HFF-Myc (cell line): ENCODE measurements around the gene PPA1.

Source experiments
- DNase-seq: peaks from one replicate; pipeline ENCODE4 v3.0.0-alpha.2; 2011; ENCODE audit warnings: low read depth; ENCODE audit errors: extremely low read depth
- H3K4me3 ChIP-seq: replicated peaks from 2 replicates; pipeline ENCODE4 v1.5.1; 2011; ENCODE audit warnings: low read depth, mild to moderate bottlenecking, control low read depth, low read length
- CTCF ChIP-seq: IDR thresholded peaks from 2 replicates; pipeline ENCODE4 v1.5.1; 2012; ENCODE audit warnings: mild to moderate bottlenecking, low read depth, low read length, control low read depth; ENCODE audit errors: missing control alignments

Gene PPA1

DNA sequence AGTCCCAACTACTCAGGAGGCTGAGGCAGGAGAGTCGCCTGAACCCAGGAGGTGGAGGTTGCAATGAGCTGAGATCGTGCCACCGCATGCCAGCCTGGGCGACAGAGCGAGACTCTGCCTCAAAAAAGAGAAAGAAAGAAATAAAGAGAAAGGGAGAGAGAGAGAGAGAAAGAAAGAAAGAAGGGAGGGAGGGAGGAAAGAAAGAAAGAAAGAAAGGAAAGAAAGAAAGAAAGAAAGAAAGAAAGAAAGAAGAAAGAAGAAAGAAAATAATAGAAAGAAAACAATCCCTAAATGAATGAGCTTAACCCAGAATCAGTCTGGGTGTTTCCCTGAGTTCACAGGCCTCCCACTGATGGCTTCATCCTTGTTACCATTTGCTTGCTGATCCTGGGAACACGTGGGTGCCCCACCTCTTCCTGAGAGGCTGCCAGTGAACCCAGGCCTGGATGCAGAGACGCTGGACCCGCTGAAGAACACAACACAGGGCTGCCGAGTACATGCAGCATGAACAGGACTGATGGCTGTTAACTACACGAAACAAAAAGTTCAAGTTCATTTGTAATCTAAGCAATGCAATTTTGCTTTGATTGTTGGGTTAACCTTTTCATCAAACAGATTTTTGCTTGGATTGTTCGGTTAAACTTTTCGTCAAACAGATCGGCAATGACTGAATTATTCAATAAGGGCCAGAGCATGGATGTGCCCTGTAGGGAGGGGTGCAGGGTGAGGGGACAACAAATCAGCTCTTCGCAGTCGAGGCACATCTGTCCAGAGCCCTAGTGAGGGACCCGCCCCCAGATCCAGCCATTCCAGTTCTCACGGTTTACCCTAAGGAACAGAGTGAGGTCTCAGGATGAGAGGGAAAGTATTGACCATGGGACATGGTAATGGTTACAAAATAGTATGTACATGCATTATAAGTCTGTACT is 39.0 kb upstream of the PPA1 start:
- no peak for DNase-seq
- no peak overlapping the region for H3K4me3 ChIP-seq
- no peak for TF ChIP-seq CTCF

DNA sequence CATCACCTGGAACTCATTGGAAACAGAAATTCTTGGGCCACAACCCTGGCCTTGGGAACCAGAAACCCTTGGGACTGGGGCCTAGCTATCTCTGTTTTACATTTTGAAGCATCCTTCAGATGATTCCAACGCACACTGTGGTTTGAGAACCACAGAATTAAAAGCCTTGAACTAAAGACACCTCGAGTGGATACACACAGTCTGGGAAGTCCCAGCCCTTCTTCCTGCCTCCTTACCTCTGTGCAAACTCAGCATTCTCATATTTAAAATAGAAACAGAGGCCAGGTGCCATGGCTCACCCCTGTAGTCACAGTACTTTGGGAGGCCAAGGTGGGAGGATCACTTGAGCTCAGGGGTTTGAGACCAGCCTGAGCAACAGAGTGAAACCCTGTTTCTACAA is 37.7 kb upstream of the PPA1 start:
- no peak for TF ChIP-seq CTCF

DNA sequence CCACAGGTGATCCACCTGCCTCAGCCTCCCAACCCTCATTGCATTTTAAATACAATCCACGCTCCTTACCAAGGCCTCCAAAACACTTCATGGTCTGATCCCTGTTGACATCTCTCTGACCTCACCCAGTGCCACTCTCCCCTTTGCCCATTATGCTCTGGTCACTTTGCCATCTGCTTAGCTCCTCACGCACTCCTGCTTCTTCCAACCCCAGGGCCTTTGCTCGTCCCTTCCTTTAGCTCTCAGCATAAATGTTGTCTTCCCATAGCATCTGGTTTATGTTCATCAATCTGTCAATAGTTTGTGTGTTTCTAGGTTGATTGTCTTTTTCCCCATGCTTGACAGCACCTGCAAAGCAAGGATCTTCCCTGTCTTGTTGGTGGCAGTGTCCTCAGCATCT is 36.5 kb upstream of the PPA1 start:
- no peak for DNase-seq
- no peak for TF ChIP-seq CTCF
- no peak overlapping the region for H3K4me3 ChIP-seq

More for the DNA sequence above, 37.7 kb upstream of the PPA1 start:
- DNase-seq, result no peak
- H3K4me3 ChIP-seq, result no peak overlapping the region

DNA sequence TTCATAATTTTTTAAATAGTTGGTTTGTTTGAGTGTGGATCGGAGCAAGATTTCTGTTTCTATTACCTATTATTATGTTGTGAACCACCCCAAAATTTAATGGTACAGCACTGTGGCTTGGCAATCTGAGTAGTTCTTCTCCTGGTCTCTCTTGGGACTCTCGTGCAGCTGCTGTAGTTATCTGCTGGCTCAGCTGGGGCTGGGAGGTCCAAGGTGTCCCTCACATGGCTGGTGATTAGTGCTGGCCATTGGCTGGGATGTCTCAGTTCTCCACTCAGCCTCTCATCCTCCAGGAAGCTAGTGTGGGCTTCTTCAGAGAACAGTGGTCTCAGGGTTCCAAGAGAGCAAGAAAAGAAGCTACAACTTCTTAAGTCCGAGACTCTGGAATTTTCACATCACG is 35.1 kb upstream of the PPA1 start:
- no peak for TF ChIP-seq CTCF
- DNase-seq, result no peak

DNA sequence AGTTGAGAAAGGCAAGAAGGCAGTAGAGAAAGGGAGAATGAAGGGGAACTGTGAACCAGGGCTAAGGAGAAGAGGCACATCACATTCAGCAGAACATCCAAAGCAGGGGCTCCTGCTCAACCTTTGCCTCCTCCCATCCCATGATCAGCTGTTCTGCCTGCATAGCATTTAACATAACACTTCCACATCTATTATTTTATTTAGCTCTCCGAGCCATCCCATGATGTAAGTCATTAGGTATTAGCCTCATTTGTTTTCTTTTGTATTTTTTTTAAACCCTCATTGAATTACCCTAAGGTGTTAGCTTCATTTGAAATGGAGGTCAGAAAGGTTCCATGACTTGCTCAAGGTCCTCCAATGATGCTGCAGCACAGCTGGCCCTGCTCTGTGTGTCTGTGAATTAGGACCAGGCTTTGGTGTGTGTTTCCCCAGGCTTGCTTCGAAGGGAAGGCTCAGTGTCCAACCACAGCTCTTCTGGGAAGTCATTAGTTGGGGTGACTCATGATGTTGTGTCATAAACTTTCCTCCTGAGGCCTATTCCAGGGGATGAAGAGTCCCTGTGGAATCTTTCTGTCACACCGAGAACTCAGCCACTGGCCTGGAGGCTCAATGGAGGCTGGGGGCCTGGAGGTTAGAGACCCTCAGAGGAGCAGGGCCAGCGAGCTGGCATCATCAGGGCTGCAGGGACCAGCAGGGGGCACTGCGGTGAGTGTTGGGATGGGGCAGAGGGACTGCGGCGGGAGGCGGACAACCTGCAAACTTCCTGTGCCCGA is 34.1 kb upstream of the PPA1 start:
- TF ChIP-seq CTCF, result peak; percentile 37

More for the DNA sequence above, 35.1 kb upstream of the PPA1 start:
- no peak overlapping the region for H3K4me3 ChIP-seq

GRCh38 chr10:70266701-70267100 is 33.5 kb upstream of the PPA1 start:
- DNase-seq, result no peak
- H3K4me3 ChIP-seq, result no peak overlapping the region
- no peak for TF ChIP-seq CTCF

More for the DNA sequence above, 34.1 kb upstream of the PPA1 start:
- H3K4me3 ChIP-seq, result no peak overlapping the region
- peak; percentile 94 for DNase-seq
